Calu3 (cell line): ENCODE measurements around the gene SPATA13. TPM values are rescaled to one million over a fixed set of nuclear protein-coding genes. Genes with fewer than 3 reads are reported as not detected.

Experiments used
- BruUV-seq: library from RNA; stranded (reverse); fragments of 400-500 nt; replicated peaks from 2 replicates; lab custom pipeline; 2021; lab: Mats Ljungman, UMichigan
- CTCF ChIA-PET: fragments of 300-600 bp; sonication (Branson Sonifier 250); formaldehyde crosslinking; loops from one replicate; lab custom pipeline; 2022; ENCODE audit warnings: antibody characterized with exemption; lab: Charles Lee
- DNase-seq: peaks from one replicate; pipeline ENCODE4 v3.0.0; 2022
- H3K27ac Mint-ChIP-seq: one replicate; pipeline ENCODE4 v1.8.0; 2022; ENCODE audit warnings: mixed read lengths; ENCODE audit not compliant: unreplicated experiment
- H3K27me3 Mint-ChIP-seq: one replicate; pipeline ENCODE4 v1.8.0; 2022; ENCODE audit warnings: mixed read lengths; ENCODE audit not compliant: unreplicated experiment
- H3K36me3 Mint-ChIP-seq: one replicate; pipeline ENCODE4 v1.8.0; 2022; ENCODE audit warnings: mild to moderate bottlenecking, moderate library complexity, mixed read lengths; ENCODE audit not compliant: insufficient read depth, unreplicated experiment
- H3K4me1 Mint-ChIP-seq: one replicate; pipeline ENCODE4 v1.8.0; 2022; ENCODE audit warnings: mild to moderate bottlenecking, low read depth, mixed read lengths; ENCODE audit not compliant: unreplicated experiment
- H3K4me3 Mint-ChIP-seq: one replicate; pipeline ENCODE4 v1.8.0; 2022; ENCODE audit warnings: mild to moderate bottlenecking, low read depth, moderate library complexity, mixed read lengths; ENCODE audit not compliant: unreplicated experiment
- H3K9me3 Mint-ChIP-seq: one replicate; pipeline ENCODE4 v1.8.0; 2022; ENCODE audit warnings: low read depth, mixed read lengths; ENCODE audit not compliant: unreplicated experiment
- CTCF ChIP-seq: fragments of 200-600 bp; IDR thresholded peaks from one replicate; pipeline ENCODE4 v1.8.0; 2022; ENCODE audit warnings: antibody characterized with exemption; ENCODE audit not compliant: unreplicated experiment
- intact Hi-C: fragments of 100-400 bp; cut with micrococcal nuclease; formaldehyde crosslinking; loops from one replicate; pipeline ENCODE4 v1.10.0; 2022; ENCODE audit not compliant: unreplicated experiment
- total RNA-seq: library from RNA; stranded (reverse); gene quantifications from 2 replicates; pipeline ENCODE4 v1.2.3, GENCODE V29; 2022

SPATA13 gene
- total RNA-seq, 1 experiment from 2014 or later = 33.8 TPM

- CTCF ChIA-PET = interaction anchor here (0.7 to 1.7 kb wide), 3 partner anchors 9 to 724 kb away, joined by 3 to 5 read pairs (median 4); no protein-coding TSS in a partner anchor
- H3K27ac Mint-ChIP-seq = peak overlapping the region; percentile 86
- peaks cover 13% of the 10 kb centered on the region for H3K36me3 Mint-ChIP-seq
- no peaks in the 10 kb centered on the region for H3K27me3 Mint-ChIP-seq
- intact Hi-C loops = no loop called here
- no peaks in the 10 kb centered on the region for H3K9me3 Mint-ChIP-seq
- no TSS peak for BruUV-seq
- DNase-seq = peak; percentile 31
- H3K4me1 Mint-ChIP-seq = peaks cover 25% of the 10 kb centered on the region
- peak overlapping the region; percentile 52 for H3K4me3 Mint-ChIP-seq
- no peak for TF ChIP-seq CTCF
Observed at GRCh38 chr13:24270639-24271141, 110.2 kb downstream of the SPATA13 start.

- CTCF ChIA-PET = interaction anchor here (0.8 to 1.7 kb wide), 2 partner anchors 9 to 13 kb away, joined by 3 to 5 read pairs; no protein-coding TSS in a partner anchor
- H3K27ac Mint-ChIP-seq = peak overlapping the region; percentile 86
Observed at GRCh38 chr13:24271231-24271600, 110.7 kb downstream of the SPATA13 start.

GRCh38 chr13:24271601-24272451, 111.3 kb downstream of the SPATA13 start:
- peak overlapping the region; percentile 52 for H3K4me3 Mint-ChIP-seq
- CTCF ChIA-PET = interaction anchor here (1.7 kb wide), 1 partner anchor 14 kb away, joined by 5 read pairs; no protein-coding TSS in a partner anchor

More at GRCh38 chr13:24271231-24271600, 110.7 kb downstream of the SPATA13 start:
- Mint-ChIP-seq H3K4me3 (peak overlapping the region; percentile 52), H3K9me3 (no peaks in the 10 kb centered on the region), H3K36me3 (peaks cover 13% of the 10 kb centered on the region), H3K4me1 (peaks cover 25% of the 10 kb centered on the region), H3K27me3 (no peaks in the 10 kb centered on the region)
- DNase-seq = no peak
- BruUV-seq = no TSS peak
- intact Hi-C loops = no loop called here
- no peak for TF ChIP-seq CTCF

More at GRCh38 chr13:24271601-24272451, 111.3 kb downstream of the SPATA13 start:
- Mint-ChIP-seq H3K9me3 (no peaks in the 10 kb centered on the region), H3K27ac (peak overlapping the region; percentile 48), H3K4me1 (peaks cover 25% of the 10 kb centered on the region), H3K27me3 (no peaks in the 10 kb centered on the region), H3K36me3 (peaks cover 13% of the 10 kb centered on the region)
- peak; percentile 18 for DNase-seq
- intact Hi-C loops = no loop called here
- BruUV-seq = no TSS peak
- TF ChIP-seq CTCF = no peak
